Skeletal muscle satellite cell (primary cell): ENCODE measurements around the gene NWD2.

Experiments
- H3K27me3 ChIP-seq: 2 replicates; pipeline ENCODE4 v1.7.0; 2013; ENCODE audit warnings: low read length; ENCODE audit not compliant: control insufficient read depth, insufficient read depth
- H3K36me3 ChIP-seq: 2 replicates; pipeline ENCODE4 v1.7.0; 2013; ENCODE audit warnings: mild to moderate bottlenecking, control low read depth, low read length; ENCODE audit not compliant: insufficient read depth
- H3K4me1 ChIP-seq: 2 replicates; pipeline ENCODE4 v1.7.0; 2013; ENCODE audit warnings: low read length; ENCODE audit not compliant: control insufficient read depth, insufficient read depth
- H3K4me2 ChIP-seq: 2 replicates; pipeline ENCODE4 v1.7.0; 2013; ENCODE audit warnings: mild to moderate bottlenecking, low read length
- H3K4me3 ChIP-seq: 2 replicates; pipeline ENCODE4 v1.7.0; 2013; ENCODE audit warnings: low read length
- H3K9ac ChIP-seq: 2 replicates; pipeline ENCODE4 v1.7.0; 2013; ENCODE audit warnings: mild to moderate bottlenecking, low read depth, low read length, moderate library complexity
- H3K9me3 ChIP-seq: replicated peaks from 2 replicates; pipeline ENCODE4 v1.7.0; 2013; ENCODE audit warnings: mild to moderate bottlenecking, control low read depth, low read length

Gene NWD2

DNA sequence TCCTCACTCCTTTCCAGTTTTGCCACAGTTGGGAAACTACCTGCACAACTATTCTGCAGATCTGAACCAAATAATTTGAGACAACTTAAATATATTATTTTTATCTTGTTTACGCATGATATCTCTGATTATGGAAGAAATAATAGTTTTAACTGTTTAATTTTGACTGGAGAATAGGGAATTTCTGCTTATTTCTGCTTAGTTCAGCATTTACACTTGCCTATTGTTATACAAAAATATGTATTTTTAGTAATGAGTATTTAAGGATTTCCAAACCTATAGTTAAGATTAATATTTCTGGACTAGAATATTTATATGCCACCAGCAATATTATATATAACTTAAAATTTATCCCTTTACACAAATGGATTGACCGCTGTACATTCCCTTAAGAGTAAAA lies 125.5 kb downstream of the NWD2 start:
- no peak overlapping the region for H3K4me2 ChIP-seq
- no peaks in the 10 kb centered on the region for H3K4me1 ChIP-seq
- H3K9ac ChIP-seq: no peak overlapping the region
- no peak overlapping the region for H3K4me3 ChIP-seq
- H3K9me3 ChIP-seq: no peaks in the 10 kb centered on the region
- H3K27me3 ChIP-seq: no peaks in the 10 kb centered on the region
- no peaks in the 10 kb centered on the region for H3K36me3 ChIP-seq

- Histone ChIP-seq H3K27me3 (no peaks in the 10 kb centered on the region), H3K9ac (no peak overlapping the region), H3K9me3 (no peaks in the 10 kb centered on the region), H3K36me3 (no peaks in the 10 kb centered on the region), H3K4me3 (no peak overlapping the region), H3K4me1 (no peaks in the 10 kb centered on the region), H3K4me2 (no peak overlapping the region)
Measured at GRCh38 chr4:37381040-37381668, 136.6 kb downstream of the NWD2 start.

GRCh38 chr4:37383579-37384229 lies 139.2 kb downstream of the NWD2 start:
- Histone ChIP-seq H3K9me3 (no peaks in the 10 kb centered on the region), H3K27me3 (no peaks in the 10 kb centered on the region), H3K36me3 (no peaks in the 10 kb centered on the region), H3K4me2 (no peak overlapping the region), H3K9ac (no peak overlapping the region), H3K4me3 (no peak overlapping the region), H3K4me1 (no peaks in the 10 kb centered on the region)

GRCh38 chr4:37385424-37385823 lies 140.9 kb downstream of the NWD2 start:
- no peak overlapping the region for H3K4me3 ChIP-seq

DNA sequence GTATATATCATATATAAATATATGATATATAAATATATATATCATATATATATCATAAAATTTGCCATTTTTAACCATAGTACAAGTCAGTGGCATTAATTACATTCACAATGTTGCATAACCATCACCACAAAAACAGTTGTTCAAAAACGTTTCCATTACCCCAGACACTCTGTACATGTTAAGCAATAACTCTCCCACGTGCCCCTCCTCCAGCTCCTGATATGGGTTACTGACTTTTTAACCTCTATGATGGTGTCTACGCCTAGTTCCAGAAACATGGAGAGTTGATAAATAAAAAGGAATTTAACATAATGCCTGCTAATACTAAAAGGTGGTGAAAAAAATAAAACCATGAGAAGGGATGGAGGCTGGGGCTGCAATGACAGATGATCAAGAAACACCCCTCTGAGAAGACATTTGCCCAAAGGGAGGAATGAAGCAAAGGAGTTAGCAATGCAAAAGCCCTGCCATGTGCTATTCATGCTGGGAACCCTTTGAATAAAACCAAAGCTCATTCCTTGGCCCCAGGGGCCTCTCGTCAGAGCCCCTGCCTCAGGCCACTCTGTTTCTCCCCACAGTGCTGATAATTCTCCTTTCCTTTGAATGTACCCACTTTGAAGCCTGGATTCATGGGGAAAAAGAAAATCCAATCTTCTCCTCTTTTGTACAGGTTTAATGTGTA lies 144.3 kb downstream of the NWD2 start:
- H3K36me3 ChIP-seq: no peaks in the 10 kb centered on the region
- H3K9ac ChIP-seq: no peak overlapping the region
- no peaks in the 10 kb centered on the region for H3K4me1 ChIP-seq
- H3K4me2 ChIP-seq: no peak overlapping the region
- H3K9me3 ChIP-seq: no peaks in the 10 kb centered on the region
- H3K4me3 ChIP-seq: no peak overlapping the region
- H3K27me3 ChIP-seq: no peaks in the 10 kb centered on the region

More at GRCh38 chr4:37385424-37385823, 140.9 kb downstream of the NWD2 start:
- no peak overlapping the region for H3K9ac ChIP-seq
- H3K4me2 ChIP-seq: no peak overlapping the region
- H3K27me3 ChIP-seq: no peaks in the 10 kb centered on the region
- no peaks in the 10 kb centered on the region for H3K9me3 ChIP-seq
- H3K4me1 ChIP-seq: no peaks in the 10 kb centered on the region
- no peaks in the 10 kb centered on the region for H3K36me3 ChIP-seq

GRCh38 chr4:37389366-37389765 lies 144.8 kb downstream of the NWD2 start:
- no peaks in the 10 kb centered on the region for H3K9me3 ChIP-seq
- no peaks in the 10 kb centered on the region for H3K36me3 ChIP-seq
- no peaks in the 10 kb centered on the region for H3K4me1 ChIP-seq
- H3K4me2 ChIP-seq: no peak overlapping the region
- H3K4me3 ChIP-seq: no peak overlapping the region
- no peak overlapping the region for H3K9ac ChIP-seq
- H3K27me3 ChIP-seq: no peaks in the 10 kb centered on the region

- H3K4me1 ChIP-seq: no peaks in the 10 kb centered on the region
- no peak overlapping the region for H3K4me3 ChIP-seq
- no peak overlapping the region for H3K9ac ChIP-seq
- H3K9me3 ChIP-seq: no peaks in the 10 kb centered on the region
- no peaks in the 10 kb centered on the region for H3K27me3 ChIP-seq
- no peaks in the 10 kb centered on the region for H3K36me3 ChIP-seq
- H3K4me2 ChIP-seq: no peak overlapping the region
Measured at GRCh38 chr4:37389967-37390580, 145.5 kb downstream of the NWD2 start.

DNA sequence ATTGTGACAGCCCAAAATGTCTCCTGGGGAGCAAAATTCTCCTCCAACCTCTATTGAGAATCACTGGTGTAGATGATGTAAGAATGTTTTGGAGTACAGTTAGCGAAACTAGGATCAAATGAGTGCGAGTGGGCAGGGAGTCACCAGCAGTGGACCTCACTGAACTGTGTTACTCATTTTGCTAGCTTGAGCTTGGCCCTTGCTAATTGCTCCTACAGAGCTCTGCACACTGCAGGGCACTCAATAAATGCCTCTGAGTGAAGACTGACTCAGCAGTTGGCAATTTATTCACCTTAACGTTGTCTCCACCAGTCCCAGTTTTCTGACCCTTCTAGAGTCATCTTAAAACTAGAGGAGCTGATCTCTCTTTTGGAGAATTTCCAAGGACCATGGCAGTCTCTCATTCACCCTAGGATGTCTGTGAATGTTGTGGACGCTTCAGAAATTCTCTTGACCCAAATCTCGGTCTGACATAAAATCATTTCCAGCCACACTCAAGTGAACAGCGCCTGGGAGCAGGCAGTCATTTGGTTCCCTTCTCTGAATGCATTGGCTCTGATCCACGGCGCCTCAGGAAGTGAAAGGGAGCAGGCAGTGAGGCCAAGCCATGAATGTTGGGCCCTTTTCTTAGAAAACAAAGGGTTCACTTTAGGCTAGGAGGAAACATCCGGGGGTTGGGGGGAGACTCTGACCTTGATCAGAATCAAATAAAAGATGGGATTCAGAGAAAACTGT lies 148.1 kb downstream of the NWD2 start:
- Histone ChIP-seq H3K27me3 (no peaks in the 10 kb centered on the region), H3K9ac (no peak overlapping the region), H3K4me2 (no peak overlapping the region), H3K4me3 (no peak overlapping the region), H3K4me1 (no peaks in the 10 kb centered on the region), H3K36me3 (no peaks in the 10 kb centered on the region), H3K9me3 (no peaks in the 10 kb centered on the region)

DNA sequence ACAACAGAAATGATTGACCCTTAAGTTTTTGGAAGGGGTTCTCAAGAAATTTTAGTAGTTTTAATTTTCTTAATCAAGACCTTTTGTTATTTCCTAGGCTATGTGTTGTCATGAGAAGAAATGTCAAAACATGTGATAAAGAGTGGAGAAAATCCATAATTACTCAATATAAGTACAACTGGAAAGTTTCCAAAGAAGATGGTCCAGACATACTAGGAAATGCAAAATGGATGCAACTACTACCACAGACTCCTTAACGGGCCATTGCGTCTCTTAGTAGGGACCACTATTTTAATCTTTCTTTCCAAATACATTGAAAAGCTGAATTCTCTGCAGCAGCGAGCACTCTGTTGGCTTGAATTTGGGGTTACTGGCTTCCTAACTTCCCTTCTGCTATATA lies 148.8 kb downstream of the NWD2 start:
- H3K36me3 ChIP-seq: no peaks in the 10 kb centered on the region
- H3K9ac ChIP-seq: no peak overlapping the region
- no peaks in the 10 kb centered on the region for H3K27me3 ChIP-seq
- H3K4me1 ChIP-seq: no peaks in the 10 kb centered on the region
- H3K9me3 ChIP-seq: no peaks in the 10 kb centered on the region
- no peak overlapping the region for H3K4me3 ChIP-seq
- H3K4me2 ChIP-seq: no peak overlapping the region

DNA sequence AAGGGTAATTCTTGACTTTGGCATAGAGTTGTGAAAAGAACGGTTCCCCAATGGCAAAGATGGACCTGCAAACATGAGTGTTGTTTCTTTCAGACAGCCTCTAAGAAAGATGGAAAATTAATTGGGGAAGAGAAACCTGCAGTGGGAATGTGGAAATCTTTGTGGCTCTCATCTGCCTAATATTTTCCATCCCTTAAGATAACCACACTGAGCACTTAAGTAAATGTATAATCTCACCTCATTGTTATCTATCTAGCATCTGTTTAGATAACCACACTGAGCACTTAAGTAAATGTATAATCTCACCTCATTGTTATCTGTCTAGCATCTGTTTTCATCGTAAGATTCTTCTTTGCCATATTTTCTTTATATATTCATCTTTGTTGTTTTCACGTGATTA lies 149.3 kb downstream of the NWD2 start:
- Histone ChIP-seq H3K4me2 (no peak overlapping the region), H3K9ac (no peak overlapping the region), H3K27me3 (no peaks in the 10 kb centered on the region), H3K4me3 (no peak overlapping the region), H3K36me3 (no peaks in the 10 kb centered on the region), H3K4me1 (no peaks in the 10 kb centered on the region), H3K9me3 (no peaks in the 10 kb centered on the region)

DNA sequence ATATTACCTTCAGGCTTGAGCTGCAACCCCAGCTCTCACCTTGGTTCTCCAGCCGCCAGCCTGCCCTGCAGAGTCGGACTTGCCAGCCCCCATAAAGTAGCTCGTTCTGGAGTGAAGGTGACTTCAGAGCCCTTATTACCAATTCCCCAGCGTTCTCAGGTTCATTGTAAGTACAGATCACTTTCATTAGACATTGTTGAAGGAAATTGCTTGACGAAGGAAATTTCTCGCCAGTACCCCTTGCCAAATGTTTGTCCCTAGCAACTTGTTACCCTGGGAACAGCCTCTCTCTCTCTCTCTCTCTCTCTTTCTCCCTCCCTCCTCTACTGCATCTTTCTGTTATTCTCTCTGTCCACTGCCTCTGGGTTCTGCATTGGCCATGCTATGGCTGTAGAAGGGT lies 153.0 kb downstream of the NWD2 start:
- Histone ChIP-seq H3K4me1 (no peaks in the 10 kb centered on the region), H3K9ac (no peak overlapping the region), H3K36me3 (no peaks in the 10 kb centered on the region), H3K27me3 (no peaks in the 10 kb centered on the region), H3K4me2 (no peak overlapping the region), H3K9me3 (no peaks in the 10 kb centered on the region), H3K4me3 (no peak overlapping the region)
